Measurements from ENCODE around the gene PIP5K1C. TPM values are rescaled to one million over a fixed set of nuclear protein-coding genes. Genes with fewer than 3 reads are reported as not detected.
A peak's percentile ranks its signal among the peaks of the same experiment; 100 is the strongest.

PIP5K1C gene
- total RNA-seq, 1 donor from 2014 or later = 58.1 TPM

DNA sequence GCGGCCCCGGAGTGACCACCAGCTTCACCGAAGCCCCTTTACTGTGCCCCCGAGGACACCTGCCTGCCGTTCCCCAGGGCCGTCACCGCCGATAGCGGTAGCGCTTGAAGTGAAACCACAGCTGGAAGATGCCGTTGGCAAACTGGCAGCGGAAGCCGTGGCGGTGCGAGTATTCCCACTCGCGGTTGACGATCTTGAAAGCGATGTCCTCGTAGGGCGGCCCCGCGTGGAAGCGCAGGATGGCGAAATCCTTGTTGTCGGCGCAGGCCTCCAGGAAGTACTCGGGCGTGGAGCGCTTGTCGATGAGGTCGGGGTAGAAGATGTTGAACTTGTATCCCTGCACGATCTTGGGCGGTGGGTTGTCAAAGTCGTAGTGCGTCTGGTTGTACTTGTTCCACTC lies 88.4 kb downstream of the PIP5K1C start:
- no peak for DNase-seq (ENCODE audit: low spot score)

DNA sequence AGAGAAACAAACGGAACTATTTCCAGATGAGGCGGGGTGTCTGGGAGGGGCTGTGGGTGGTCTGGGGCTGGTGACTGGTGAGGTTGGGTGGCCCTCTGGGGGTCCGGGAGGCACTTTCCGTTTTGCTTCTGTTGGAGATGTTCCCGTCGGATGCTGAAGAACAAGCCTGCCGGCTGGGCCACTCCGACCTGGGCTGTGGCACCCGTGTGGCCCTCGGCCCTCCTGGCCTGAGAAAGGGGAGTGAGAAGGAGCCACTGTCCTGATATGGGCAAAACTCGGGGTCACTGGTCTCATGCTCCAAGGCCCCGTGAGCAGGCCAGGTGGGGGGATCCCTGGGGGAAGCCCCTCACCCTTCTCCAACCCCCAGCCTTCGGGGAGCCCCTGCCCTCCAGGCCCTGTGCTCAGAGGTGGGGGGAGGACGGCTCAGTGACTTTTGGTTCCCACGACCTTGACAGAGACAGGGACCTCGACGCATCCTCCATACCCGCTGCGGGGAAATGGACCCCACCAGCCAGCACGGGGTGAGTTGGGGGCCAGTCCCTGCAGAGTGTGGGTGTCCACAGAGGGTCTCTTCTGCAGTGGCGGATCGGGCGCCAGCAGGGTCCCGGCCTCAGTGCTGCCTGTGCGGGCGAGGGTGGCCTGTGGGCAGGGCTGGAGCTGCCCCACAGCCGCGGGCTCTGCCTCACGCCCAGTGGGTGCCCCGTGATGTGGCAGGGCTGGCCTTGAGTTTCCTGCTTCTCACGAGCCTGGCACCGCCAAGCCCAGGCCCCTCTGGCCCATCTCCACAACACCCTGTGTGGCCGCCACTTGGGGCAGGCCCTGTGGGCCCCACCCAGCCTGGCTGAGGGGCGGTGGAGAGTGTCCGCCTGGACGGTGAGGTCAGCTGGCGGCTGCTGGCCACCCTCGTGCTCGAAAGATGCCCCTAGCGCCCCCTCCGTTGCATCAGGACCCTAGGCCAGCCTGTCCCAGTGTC lies 89.2 kb downstream of the PIP5K1C start:
- no peak for DNase-seq (ENCODE audit: low spot score)

DNA sequence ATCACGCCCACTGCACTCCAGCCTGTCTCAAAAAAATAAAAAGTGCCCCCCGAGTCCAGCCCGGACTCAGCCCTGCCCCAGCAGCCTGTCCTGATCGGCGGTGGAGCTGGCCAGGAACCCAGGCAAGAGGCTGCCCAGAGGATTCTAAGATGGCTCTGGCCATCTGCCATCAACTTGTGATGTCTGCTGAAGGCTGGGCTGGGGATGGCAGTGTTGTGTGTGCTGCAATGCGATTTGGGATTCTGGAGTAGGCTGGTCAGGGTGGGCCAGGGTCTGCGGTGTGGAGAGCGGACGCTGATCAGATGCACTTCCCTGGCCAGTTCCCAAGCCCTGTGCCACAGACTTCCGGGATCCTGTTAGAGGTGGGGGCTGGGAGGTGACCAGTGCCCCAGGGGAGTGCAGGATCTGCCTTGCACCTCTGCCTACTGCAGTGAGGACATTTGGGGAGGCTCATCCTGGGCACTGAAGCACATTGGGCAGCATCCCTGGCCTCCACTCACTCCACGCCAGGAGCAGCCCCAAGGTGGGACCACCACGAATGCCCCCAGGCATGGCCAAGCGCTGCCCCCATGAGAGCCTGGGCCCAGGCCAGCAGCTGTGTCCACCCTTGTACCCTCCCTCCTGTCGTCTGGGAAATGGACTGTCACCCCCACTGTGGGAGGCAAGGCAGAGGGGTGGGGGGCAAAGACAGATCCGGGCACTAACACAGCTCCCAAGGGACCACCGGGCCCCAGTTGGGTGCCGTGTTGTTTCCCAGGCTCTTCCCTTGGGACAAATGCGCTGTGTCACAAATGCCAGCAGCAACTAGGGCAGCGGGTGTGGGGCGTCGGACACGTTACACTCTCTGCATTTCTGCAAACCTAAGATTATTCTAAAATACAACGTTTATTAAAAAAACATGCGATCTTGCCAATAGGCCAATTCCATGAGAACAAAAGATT lies 90.2 kb downstream of the PIP5K1C start:
- DNase-seq (ENCODE audit: low spot score) = no peak

DNA sequence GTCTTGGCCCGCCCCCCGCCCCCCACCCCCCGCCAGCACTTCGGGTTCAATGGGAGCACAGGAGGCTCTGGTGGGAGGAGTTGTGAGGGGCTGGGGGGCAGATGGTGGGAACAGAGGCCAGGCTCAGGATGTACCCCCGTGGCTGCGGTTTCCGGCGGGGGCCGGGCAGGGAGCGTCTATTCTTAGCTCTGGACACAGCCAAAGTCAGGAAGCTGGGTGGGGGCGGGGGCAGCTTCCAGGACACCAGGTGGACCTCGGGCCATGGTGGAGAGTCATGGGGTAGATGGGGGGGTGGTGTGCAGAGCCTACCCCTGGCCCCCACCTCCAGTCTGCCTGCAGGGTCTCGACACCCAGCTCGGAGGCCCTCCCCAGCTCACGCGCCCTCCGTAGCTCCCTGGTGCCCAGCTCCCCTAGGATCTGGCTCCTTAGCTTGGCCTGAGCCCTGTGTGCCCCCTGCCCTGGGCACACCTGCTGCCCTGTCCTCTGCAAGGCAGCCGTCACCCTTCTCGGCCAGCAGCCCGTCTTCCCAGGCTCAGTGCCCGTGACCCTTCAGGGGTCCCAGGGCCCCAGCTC lies 91.4 kb downstream of the PIP5K1C start:
- no peak for DNase-seq (ENCODE audit: low spot score)

DNA sequence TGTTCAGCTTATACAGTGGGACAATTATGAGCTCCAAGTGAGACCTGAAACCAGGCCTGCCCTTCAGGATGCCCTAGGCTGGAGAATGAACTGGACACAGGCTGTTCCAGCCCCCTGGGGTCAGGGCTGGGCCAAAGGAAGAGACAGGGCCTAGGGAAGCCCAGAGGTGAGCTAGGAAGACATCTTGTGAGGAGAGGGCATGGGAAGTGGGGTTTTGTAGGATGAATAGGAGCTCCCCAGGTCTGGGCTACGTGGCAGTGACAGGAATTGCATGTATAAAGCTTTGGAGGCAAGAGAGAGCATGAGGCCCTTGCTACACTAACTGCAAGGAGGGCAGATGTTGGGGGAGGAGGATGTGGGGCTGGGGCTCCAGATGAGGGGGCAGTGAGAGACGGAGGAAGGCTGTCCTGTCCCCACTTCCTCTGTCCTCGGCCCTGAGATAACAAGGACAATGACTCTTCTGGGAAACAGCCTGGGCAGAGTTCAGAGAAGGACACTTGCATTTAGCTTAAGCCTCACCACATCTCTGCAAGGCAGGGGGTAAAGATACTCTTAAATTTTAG lies 92.1 kb downstream of the PIP5K1C start:
- no peak for DNase-seq (ENCODE audit: low spot score)

DNA sequence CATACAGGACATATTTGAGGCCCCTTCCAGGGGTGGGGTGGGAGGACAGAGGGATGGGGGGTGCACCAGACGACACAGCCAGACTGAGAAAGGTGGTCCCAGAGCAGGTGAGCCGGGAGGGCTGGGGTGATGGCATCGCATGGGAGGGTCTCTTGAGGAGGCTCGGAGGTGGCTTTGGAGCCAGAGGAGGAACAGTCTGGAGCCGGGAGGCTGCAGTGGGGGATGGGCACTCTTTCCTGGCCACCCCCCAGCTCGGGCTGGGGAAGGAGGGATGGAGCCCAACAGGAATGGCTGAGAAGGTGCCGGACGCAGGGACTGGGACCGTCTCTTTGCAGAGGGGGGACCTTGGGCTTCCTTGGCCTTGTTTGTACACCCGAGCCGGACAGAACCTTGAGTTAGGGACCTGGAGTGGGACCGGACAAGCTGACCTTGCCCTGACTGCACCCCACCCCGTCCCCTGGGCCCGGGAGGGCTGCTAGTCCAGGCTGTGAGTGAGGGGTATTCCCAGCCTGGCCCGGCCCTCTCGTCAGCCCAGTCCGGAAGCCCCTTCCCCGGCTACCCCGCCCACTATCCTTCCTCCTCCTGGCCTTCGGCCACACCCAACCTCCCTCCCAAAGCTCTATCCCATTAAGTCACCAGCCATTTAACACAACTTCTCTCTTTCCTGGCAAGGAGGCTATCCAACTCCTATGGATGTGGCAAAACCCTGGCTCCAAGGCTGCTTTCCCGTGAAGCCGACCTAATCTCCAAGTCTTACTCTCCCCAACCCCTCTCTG lies 92.8 kb downstream of the PIP5K1C start:
- DNase-seq (ENCODE audit: low spot score) = no peak

DNA sequence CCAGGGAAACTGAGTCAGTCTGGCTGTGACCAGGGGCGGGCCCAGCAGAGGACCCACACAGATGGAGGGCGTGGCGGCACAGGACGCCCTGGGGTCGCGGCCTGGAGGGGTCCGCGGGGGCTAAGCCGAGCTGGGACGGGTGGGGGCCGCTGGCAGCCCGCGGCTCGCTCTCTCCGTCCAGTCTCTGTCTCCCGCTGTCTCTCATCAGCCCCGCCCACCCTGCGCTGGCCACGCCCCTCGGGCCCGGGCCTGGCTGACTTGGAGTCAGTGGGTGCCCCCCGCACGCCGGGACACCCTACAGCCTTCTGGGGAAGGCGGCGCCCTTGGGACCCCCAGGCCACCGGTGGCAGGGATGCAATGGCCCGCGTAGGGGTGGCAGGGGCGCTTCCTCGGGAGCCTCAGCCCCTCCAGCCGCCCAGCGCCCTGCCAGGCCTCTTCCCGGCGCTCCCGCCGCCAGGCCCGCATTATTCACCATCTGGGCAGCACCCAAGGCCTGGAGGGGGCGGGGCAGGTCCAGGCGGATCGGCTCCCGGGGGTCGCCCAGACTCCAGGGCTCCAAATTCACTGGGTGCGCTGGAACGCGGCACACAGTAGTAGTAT lies 93.5 kb downstream of the PIP5K1C start, which contains the start of gene TBXA2R:
TBXA2R (minus strand) TSS at position 186 of the 600 bp plus-strand sequence. CDS start 6,241 bp downstream, outside the sequence.
- peak; percentile 77 for DNase-seq (ENCODE audit: low spot score)

DNA sequence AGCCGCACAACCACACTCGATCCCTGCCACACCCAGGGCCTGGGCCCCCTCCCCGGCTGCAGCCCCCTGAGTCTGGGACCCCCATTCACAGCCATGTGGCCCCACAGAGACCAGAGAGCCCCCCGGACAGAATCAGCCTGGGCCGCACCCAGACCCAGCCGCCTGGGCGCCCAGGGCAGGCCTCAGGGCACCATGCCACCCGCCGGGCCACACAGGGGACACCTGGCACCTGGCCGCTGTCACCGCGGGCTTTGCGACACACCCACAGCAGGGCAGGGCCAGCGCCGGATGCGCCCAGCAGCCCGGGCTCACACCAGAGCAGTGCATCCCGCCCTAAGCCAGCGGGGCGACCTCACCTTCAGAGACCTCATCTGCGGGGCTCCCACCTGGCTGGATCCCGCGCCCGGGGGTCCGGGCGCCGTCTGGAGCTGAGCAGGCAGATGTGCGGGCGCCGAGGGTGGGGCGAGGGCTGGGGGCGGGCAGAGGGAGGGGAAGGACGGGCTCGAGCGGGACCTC lies 94.0 kb downstream of the PIP5K1C start:
- DNase-seq (ENCODE audit: low spot score) = no peak

DNA sequence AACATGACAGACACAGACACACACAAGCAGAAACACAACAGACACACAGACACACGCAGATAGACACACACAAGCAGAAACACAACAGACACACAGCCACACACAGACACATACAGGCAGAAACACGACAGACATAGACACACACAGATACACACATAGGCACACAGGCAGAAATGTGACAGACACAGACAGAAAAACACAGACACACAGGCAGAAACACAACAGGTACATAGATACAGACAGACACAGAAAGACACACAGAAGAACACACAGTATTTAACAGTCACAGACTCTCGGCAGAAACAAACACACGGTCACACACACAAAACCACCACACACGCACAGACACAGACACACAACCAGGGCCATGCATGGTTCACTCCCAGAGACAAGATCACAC lies 94.5 kb downstream of the PIP5K1C start:
- no peak for DNase-seq (ENCODE audit: low spot score)

DNA sequence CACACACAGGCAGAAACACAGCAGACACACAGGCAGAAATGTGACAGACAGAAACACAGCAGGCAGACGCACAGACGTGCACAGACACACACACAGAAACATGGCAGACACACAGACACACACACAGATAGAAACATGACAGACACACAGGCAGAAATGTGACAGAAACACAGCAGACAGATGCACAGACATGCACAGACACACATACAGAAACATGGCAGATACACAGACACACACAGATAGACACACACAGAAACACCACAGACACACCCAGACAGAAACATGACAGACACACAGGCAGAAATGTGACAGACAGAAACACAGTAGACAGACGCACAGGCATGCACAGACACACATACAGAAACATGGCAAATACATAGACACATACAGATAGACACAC lies 94.9 kb downstream of the PIP5K1C start:
- DNase-seq (ENCODE audit: low spot score) = no peak

DNA sequence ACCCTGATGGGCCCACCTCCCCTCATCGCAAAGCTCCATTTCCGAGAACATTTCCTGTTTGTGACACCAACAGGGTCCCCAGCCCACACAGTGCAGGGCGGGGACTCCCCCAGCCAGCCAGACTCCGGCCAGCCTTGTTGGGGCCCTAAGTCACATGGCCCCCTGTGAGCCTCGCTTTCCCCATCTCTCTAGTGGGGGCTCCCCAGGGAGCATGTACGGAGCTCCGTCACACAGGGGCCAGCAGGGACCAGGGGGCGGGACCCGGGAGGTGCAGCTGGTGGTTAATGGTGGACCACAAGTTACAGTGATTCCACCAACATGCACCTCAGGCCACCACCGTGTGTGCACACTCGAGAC lies 95.3 kb downstream of the PIP5K1C start:
- no peak for DNase-seq (ENCODE audit: low spot score)

DNA sequence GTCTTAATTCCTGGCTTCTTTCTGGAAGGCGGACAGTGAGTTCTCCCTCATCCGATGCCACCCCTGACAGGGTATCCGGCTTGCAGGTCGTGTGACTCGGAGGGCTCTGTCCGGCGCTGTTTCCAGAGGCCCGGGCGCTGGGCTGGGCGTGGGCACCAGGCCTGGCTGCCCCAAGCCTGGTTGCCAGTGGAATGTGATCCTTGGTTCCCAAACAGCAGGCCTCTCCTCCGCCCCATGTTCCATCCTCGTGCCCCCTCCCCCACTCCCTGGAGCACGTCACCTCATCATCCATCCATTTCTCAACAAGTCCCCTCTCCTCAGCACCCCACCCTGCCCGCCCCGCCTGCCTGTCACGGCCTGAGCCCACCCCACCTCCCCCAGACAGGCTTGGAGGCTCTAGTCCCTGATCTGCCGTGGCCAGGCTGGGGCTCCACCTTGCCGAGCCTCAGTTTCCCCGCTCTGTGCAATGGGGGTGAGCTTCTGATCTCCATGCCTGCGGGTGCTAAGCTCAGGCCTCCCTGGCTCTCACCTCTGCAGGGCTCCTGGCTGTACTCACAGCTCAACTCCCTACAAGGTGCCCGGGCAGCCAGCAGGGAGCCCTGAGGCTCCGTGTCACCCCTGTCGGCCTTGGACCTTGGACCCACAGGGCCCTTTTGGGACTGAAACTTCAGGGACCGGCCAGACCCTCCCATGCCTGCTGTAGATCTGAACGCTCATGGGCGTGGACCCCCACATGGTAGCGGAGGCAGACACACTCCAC lies 95.9 kb downstream of the PIP5K1C start:
- no peak for DNase-seq (ENCODE audit: low spot score)

DNA sequence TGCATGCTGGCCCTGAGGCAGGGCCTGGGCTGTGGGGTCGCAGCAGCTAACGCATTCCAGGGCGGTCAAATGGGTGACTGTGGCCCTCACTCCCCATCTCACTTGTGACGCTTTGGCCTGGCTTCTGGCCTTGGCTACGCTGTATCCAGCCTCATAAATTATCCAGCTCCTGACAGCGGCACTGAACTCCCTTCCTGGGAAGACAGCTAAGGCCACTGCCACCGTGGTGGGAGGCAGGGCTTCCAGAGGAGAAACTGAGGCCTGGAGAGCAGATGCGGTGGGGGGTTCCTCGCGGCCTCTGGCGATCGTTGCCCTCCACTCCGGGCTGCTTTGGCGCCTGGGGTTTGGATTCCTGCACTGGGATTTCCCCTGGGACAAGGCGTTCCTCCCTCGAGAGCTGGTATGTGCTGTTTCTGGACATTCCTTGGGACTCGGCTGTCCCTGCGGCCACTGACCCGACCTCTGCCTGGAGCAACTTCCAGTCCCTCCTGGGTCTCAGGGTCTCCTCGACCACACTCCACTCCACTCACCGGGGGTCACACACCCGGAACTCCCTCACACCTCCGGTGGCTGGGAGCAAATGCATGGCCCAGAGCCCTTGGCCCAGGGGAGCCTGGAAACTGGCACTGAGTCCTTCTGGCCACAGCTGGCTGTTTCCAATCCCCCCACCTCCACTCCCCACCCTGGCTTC lies 97.0 kb downstream of the PIP5K1C start:
- DNase-seq (ENCODE audit: low spot score) = no peak

DNA sequence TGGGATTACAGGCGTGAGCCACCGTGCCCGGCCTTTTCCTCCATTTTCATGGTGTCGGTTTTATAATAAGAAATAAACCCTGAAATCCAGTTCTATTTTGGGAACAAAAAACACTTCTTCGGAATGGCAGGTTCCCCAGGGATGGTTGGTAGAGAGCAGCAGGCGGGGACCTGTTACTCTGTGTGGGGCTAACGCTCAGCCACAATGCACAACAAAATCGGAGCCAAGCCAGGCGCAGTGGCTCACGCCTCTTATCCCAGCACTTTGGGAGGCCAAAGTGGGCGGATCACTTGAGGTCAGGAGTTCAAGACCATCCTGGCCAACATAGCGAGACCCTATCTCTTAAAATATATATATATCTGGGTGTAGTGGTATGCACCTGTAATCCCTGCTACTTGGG lies 99.2 kb downstream of the PIP5K1C start:
- DNase-seq (ENCODE audit: low spot score) = no peak

DNA sequence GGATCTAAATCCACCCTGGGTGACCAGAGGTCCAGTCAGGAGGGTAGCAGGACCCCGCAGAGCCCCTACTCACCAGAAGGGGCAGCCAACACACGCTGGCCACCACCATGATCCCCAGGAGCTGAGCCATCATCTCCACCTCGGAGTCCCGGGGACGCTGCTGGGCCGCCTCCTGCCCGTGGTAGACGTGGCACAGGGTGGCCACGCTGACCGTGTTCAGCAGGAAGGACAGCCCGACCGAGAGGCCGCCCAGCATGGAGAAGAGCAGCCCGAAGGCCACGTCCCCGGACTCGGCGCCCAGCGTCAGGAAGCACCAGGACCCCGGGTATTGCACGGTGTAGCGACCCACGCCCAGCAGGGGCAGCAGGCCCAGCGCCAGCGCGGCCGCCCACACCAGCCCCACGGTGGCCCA lies 100.5 kb downstream of the PIP5K1C start:
- no peak for DNase-seq (ENCODE audit: low spot score)

DNA sequence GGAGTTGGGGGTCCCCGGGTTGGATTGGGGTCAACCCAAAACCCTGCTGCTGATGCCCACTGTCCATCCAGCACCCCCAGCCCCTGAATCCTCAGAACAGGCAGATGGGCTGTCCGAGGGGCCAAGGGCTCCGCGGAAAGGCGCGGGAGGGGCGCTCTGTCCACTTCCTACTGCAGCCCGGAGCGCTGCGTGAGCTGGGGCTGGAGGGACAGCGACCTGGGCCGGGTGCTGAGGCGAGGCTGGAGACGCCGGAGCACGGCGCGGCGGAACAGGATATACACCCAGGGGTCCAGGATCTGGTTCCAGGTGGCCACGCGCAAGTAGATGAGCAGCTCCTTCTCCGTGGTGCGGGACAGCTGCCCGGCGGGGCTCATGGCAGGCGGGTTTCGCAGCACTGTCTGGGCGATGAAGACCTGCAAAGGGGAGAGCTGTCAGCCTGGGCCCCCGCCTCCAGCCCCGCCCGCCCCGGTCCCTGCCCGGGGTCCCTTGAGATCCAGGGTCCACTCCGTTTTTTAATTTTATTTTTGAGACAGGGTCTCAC lies 104.7 kb downstream of the PIP5K1C start:
- DNase-seq (ENCODE audit: low spot score) = no peak

DNA sequence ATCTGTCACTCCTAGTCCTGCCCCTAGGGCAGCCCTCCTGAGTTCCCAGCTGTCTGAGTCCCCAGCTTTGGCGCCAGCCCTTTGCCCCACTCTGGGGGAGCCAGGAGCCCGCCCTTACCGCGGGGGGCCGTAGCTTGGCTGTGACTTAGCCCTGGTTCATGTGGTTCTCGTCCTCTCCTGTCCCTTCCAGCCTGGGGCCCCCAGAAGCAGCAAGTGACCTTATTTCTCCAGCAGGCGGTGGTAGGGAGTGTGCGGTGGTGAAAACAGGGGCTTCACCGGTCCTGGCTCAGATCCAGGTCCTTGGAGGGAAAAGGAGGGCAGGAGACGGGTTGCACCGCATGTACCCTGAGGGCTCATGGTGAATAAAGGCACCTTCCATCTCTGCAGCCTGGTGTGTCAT lies 107.1 kb downstream of the PIP5K1C start:
- DNase-seq (ENCODE audit: low spot score) = no peak

DNA sequence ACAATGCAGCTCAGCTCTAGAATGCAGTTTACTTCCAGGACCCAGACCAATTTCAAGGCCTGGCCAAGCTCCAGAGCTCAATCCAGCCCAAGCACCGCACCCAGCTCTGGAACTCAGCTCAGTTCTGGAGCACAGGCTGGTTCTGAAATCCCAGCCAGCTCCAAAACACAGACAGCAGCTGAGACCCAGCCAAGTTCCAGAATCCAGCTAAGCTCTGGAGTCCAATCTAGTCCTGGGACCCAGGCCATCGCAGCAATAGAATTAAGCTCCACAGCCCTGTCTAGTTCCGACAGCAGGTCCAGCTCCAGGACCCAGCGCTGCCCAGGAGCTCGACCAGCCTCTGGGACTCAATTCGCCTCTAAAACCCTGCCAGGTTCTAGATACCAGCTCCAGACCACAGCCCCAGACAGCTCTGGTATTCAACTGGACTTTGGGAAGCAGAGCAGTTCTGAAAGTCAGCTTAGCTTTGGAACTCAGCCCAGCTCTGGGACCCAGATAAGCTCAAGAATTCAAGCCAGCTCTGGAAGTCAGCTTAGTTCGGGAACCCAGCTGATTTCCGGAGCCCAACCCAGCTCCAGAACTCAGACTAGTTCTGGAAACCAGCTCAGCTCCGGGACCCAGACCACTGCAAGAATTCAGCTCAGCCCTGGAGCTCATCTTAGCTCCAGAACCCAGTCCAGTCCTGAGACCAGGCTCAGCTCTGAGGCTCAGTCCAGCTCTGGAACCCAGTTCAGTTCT lies 108.2 kb downstream of the PIP5K1C start:
- DNase-seq (ENCODE audit: low spot score) = no peak

All from ureter (tissue), 1 donor.